ENCODE measurements around the gene ADGRF3. TPM values are rescaled to one million over a fixed set of nuclear protein-coding genes. Genes with fewer than 3 reads are reported as not detected.

Gene ADGRF3
- polyA plus RNA-seq, 1 of the 3 experiments (the other 2 are of a cell fraction), result 0.31 TPM

DNA sequence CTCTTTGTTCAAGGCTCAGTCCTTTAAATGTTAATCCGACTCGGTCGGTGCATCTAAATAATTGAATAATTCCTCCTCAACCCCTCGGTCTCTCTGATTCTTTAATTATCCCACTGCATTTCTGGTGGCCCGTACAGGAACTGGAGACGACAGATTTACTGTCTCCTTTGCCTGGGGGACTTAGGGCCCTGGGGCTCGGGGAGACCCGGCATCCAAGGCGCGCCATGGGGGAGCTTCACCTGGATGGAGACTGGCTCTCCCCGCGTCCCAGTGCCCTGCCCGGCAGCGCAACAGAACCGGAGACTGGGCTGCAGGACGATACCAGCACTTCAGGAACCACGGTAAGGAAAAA lies 48.3 kb downstream of the ADGRF3 start:
- H3K79me2 ChIP-seq (ENCODE audit: insufficient read depth), result no peaks in the 10 kb centered on the region
- POLR2A ChIA-PET, result no interaction called here
- H3K9me3 ChIP-seq, result no peaks in the 10 kb centered on the region
- no peak overlapping the region for H3K4me3 ChIP-seq (ENCODE audit: low read depth in 2 of 2, low read length in 1 of 2)
- peaks cover 0 to 2% of the 10 kb centered on the region in 2 experiments; a peak in 1 of 4 replicates for H3K4me1 ChIP-seq (ENCODE audit: control insufficient read depth in 1 of 2, insufficient read depth in 2 of 2, low read depth in 1 of 2, low read length in 1 of 2)
- no peak overlapping the region for H2AFZ ChIP-seq (ENCODE audit: low read depth)
- H3K9me2 ChIP-seq, result no peaks in the 10 kb centered on the region
- no peaks in the 10 kb centered on the region for H3K27me3 ChIP-seq (ENCODE audit: insufficient read depth)
- no peak overlapping the region for H3K4me2 ChIP-seq
- TF ChIP-seq, protein P1, sequence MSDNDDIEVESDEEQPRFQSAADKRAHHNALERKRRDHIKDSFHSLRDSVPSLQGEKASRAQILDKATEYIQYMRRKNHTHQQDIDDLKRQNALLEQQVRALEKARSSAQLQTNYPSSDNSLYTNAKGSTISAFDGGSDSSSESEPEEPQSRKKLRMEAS (IDR thresholded peaks at IDR 0.05; ENCODE audit: low read depth), result no peak
- TF ChIP-seq ELF1 (IDR thresholded peaks at IDR 0.05), result no peak
- TF ChIP-seq NFIC (IDR thresholded peaks at IDR 0.05; ENCODE audit: borderline replicate concordance), result no peak
- TF ChIP-seq YY1 (IDR thresholded peaks at IDR 0.05; ENCODE audit: low read depth), result no peak
- TF ChIP-seq JUND (IDR thresholded peaks at IDR 0.05), result no peak
- no peak for TF ChIP-seq RFX5 (IDR thresholded peaks at IDR 0.05; ENCODE audit: low read length)
- no peak for TF ChIP-seq SIN3A (IDR thresholded peaks at IDR 0.05; ENCODE audit: borderline replicate concordance, low read depth, low read length)
- TF ChIP-seq SMC3 (IDR thresholded peaks at IDR 0.05; ENCODE audit: low read depth, low read length), result no peak
- no peak for TF ChIP-seq TEAD4 (IDR thresholded peaks at IDR 0.05; ENCODE audit: borderline replicate concordance, insufficient read depth)
- TF ChIP-seq, protein P2, sequence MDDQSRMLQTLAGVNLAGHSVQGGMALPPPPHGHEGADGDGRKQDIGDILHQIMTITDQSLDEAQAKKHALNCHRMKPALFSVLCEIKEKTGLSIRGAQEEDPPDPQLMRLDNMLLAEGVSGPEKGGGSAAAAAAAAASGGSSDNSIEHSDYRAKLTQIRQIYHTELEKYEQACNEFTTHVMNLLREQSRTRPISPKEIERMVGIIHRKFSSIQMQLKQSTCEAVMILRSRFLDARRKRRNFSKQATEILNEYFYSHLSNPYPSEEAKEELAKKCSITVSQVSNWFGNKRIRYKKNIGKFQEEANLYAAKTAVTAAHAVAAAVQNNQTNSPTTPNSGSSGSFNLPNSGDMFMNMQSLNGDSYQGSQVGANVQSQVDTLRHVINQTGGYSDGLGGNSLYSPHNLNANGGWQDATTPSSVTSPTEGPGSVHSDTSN (IDR thresholded peaks at IDR 0.05), result no peak
- no peak for TF ChIP-seq EP300 (IDR thresholded peaks at IDR 0.05; ENCODE audit: borderline replicate concordance in 1 of 2, low read depth in 1 of 2, low read length in 1 of 2)
- no peak for TF ChIP-seq FOXM1 (IDR thresholded peaks at IDR 0.05; ENCODE audit: low read depth)
- TF ChIP-seq RXRA (IDR thresholded peaks at IDR 0.05; ENCODE audit: borderline replicate concordance, low read depth), result no peak
- TF ChIP-seq RCOR1 (IDR thresholded peaks at IDR 0.05; ENCODE audit: low read length), result no peak
- no peak for TF ChIP-seq POLR2AphosphoS5 (IDR thresholded peaks at IDR 0.05; ENCODE audit: low read depth, low read length)
- TF ChIP-seq REST (IDR thresholded peaks at IDR 0.05; ENCODE audit: low read depth, low read length), result no peak
- H3F3A ChIP-seq (replicated peaks; ENCODE audit: insufficient read depth), result no peaks in the 10 kb centered on the region
- H3K27ac ChIP-seq (ENCODE audit: low read depth in 2 of 2, low read length in 1 of 2), result no peak overlapping the region
- CTCF ChIA-PET, result interaction anchor here (1.0 to 1.4 kb wide), 2 partner anchors 17 to 23 kb away, joined by 3 read pairs; no protein-coding TSS in a partner anchor
- no peak overlapping the region for H3K9ac ChIP-seq
- H3K36me3 ChIP-seq (replicated peaks in 1 of 2; ENCODE audit: control insufficient read depth in 1 of 2, insufficient read depth in 2 of 2, low read length in 1 of 2), result no peaks in the 10 kb centered on the region
- WGBS (ENCODE audit: low lambda C conversion rate), result 93% methylated on average over 17 of the region's 17 CpGs
- H4K20me1 ChIP-seq (ENCODE audit: insufficient read depth), result no peaks in the 10 kb centered on the region
- DNase-seq, result no peak

Data from SK-N-SH (cell line).